T-helper 1 cell treated with Interleukin-12 subunit alpha and Interleukin-12 subunit beta and Interleukin-4 antibody, amounts not matched to agents 30 μg/mL and 1 μg/mL, for 36 hours (primary cell): Measurements from ENCODE around the gene SEC23IP.

Source experiments
- H3K27ac Mint-ChIP-seq: one replicate; pipeline ENCODE4 v1.8.0; 2021; ENCODE audit warnings: mild to moderate bottlenecking, mixed read lengths
- H3K27me3 Mint-ChIP-seq: one replicate; pipeline ENCODE4 v1.8.0; 2021; ENCODE audit warnings: low read depth, mixed read lengths
- H3K36me3 Mint-ChIP-seq: one replicate; pipeline ENCODE4 v1.8.0; 2021; ENCODE audit warnings: low read depth, mixed read lengths
- H3K4me1 Mint-ChIP-seq: one replicate; pipeline ENCODE4 v1.8.0; 2021; ENCODE audit warnings: low read depth, mixed read lengths
- H3K4me3 Mint-ChIP-seq: one replicate; pipeline ENCODE4 v1.8.0; 2021; ENCODE audit warnings: mild to moderate bottlenecking, moderate library complexity, mixed read lengths
- H3K9me3 Mint-ChIP-seq: one replicate; pipeline ENCODE4 v1.8.0; 2021; ENCODE audit warnings: mixed read lengths

SEC23IP gene

GRCh38 chr10:119892188-119893065 lies at the start of gene SEC23IP:
Gene SEC23IP (plus strand): TSS chr10:119892730. CDS start chr10:119892783, 53 bp downstream.
- Mint-ChIP-seq H3K27ac (peak within 1 kb of the TSS; percentile 94), H3K4me1 (peaks cover 41% of the 10 kb centered on the region), H3K4me3 (peak within 1 kb of the TSS; percentile 98), H3K36me3 (peaks cover 10% of the 10 kb centered on the region), H3K27me3 (peaks cover 4% of the 10 kb centered on the region), H3K9me3 (no peaks in the 10 kb centered on the region)

DNA sequence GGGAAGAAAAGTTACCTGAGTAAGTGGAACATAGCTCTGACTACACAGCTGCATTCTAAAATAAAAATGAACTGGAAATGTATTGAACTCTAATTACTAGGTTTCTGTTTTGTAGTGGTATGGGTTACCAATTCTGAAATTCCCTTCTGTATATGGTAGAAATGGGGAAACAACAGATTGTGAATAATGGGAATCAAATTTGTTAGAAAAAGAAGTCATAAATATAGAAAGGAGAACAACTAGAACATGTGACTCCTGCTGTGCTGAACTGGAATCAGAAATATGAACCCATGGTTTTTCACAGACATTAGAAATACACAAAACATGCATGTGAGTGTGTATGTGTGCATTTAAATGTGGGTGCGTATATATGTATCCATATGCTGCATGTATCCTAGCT lies 46.9 kb upstream of the SEC23IP start:
- H3K9me3 Mint-ChIP-seq: no peaks in the 10 kb centered on the region
- H3K27ac Mint-ChIP-seq: no peak overlapping the region
- peaks cover 55% of the 10 kb centered on the region for H3K36me3 Mint-ChIP-seq
- peaks cover 7% of the 10 kb centered on the region for H3K4me1 Mint-ChIP-seq
- H3K4me3 Mint-ChIP-seq: no peak overlapping the region
- H3K27me3 Mint-ChIP-seq: no peaks in the 10 kb centered on the region

DNA sequence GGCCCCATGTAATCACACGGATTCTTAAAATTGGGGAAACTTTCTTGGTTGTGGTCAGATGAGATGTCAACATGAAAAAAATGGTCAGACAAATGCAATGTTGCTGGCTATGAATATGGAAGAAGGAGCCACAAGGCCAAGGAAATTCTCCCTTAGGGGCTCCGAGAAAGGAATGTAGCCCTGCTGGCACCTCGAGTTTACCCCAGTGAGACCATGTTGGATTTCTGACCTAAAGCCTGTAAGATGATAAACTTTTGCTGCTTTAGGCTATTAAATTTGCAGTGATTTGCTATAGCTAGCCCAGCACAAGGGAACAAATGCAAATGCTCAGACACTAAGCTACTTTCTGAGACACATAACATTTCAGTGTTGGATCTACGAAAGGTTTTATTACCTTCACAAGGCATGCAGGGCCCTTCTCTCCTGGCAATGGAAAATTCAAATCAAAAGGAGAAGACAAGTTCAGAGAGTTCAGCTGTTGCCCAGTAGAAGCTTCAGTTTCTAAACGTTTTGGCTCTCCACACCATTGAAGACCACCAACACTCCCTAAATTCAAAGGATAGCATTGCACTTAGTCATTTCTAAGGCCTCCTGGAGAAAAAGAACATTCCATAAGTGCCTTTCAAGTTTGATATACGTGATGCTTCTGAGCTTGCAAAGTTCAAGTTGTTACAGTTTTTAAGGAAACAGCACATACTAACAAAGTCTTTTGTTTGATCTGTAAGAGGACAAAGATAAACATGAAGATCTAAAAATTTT lies 43.3 kb upstream of the SEC23IP start:
- H3K27me3 Mint-ChIP-seq: no peaks in the 10 kb centered on the region
- H3K9me3 Mint-ChIP-seq: no peaks in the 10 kb centered on the region
- peaks cover 4% of the 10 kb centered on the region for H3K4me1 Mint-ChIP-seq
- no peak overlapping the region for H3K27ac Mint-ChIP-seq
- H3K36me3 Mint-ChIP-seq: peaks cover 44% of the 10 kb centered on the region
- no peak overlapping the region for H3K4me3 Mint-ChIP-seq

DNA sequence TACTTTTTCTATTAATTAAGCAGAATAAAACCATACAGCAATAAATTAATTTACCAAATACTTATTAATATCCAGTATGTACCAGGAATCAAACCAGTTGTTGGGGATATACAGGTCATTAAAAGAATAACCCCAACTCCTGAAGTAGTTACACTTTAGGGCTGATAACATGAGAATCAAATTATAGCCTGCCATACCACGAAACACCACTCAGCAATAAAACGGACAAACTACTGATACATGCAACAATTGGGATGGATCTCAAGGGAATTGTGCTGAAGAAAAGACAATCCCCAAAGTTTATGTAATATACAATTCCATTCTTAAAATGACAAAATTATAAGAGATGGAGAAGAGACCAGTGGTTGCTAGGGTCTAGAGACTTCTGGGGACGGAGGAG lies 42.6 kb upstream of the SEC23IP start:
- Mint-ChIP-seq H3K9me3 (no peaks in the 10 kb centered on the region), H3K27ac (no peak overlapping the region), H3K4me3 (no peak overlapping the region), H3K4me1 (peaks cover 5% of the 10 kb centered on the region), H3K27me3 (no peaks in the 10 kb centered on the region), H3K36me3 (peaks cover 39% of the 10 kb centered on the region)

- Mint-ChIP-seq H3K27ac (no peak overlapping the region), H3K9me3 (no peaks in the 10 kb centered on the region), H3K4me1 (peaks cover 2% of the 10 kb centered on the region), H3K27me3 (no peaks in the 10 kb centered on the region), H3K4me3 (no peak overlapping the region), H3K36me3 (peaks cover 32% of the 10 kb centered on the region)
Observed at GRCh38 chr10:119852277-119852676, 40.3 kb upstream of the SEC23IP start.

GRCh38 chr10:119852822-119853221 lies 39.7 kb upstream of the SEC23IP start:
- H3K9me3 Mint-ChIP-seq: no peaks in the 10 kb centered on the region
- H3K36me3 Mint-ChIP-seq: peaks cover 33% of the 10 kb centered on the region
- peaks cover 2% of the 10 kb centered on the region for H3K4me1 Mint-ChIP-seq
- H3K4me3 Mint-ChIP-seq: no peak overlapping the region
- no peak overlapping the region for H3K27ac Mint-ChIP-seq
- no peaks in the 10 kb centered on the region for H3K27me3 Mint-ChIP-seq

DNA sequence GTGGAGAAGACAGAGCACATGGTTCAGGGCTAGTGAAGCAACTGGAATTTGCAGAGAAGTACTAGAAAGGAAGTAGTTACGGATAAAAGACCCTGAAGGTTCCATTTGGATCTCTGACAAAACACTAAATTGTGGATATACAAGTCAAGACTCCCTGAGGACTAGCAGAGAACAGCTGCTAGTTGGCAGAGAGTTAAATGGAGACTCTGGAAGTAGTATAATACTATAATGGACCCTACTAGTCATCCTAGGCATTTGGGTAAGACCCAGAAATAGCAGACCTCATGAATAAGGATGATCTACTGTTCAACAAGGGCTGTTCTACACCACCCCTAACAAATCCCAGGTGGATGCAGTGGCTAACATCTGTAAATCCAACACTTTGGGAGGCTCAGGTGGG lies 39.0 kb upstream of the SEC23IP start:
- H3K27me3 Mint-ChIP-seq: no peaks in the 10 kb centered on the region
- H3K9me3 Mint-ChIP-seq: no peaks in the 10 kb centered on the region
- H3K4me3 Mint-ChIP-seq: no peak overlapping the region
- no peak overlapping the region for H3K27ac Mint-ChIP-seq
- H3K36me3 Mint-ChIP-seq: peaks cover 31% of the 10 kb centered on the region
- peaks cover 2% of the 10 kb centered on the region for H3K4me1 Mint-ChIP-seq

GRCh38 chr10:119858063-119858462 lies 34.5 kb upstream of the SEC23IP start:
- H3K9me3 Mint-ChIP-seq: no peaks in the 10 kb centered on the region
- H3K27me3 Mint-ChIP-seq: no peaks in the 10 kb centered on the region
- H3K4me3 Mint-ChIP-seq: no peak overlapping the region
- no peak overlapping the region for H3K27ac Mint-ChIP-seq
- peaks cover 15% of the 10 kb centered on the region for H3K4me1 Mint-ChIP-seq
- peaks cover 15% of the 10 kb centered on the region for H3K36me3 Mint-ChIP-seq

- Mint-ChIP-seq H3K4me1 (peaks cover 23% of the 10 kb centered on the region), H3K9me3 (peaks cover 8% of the 10 kb centered on the region), H3K27me3 (no peaks in the 10 kb centered on the region), H3K36me3 (peaks cover 20% of the 10 kb centered on the region), H3K4me3 (no peak overlapping the region), H3K27ac (no peak overlapping the region)
Observed at GRCh38 chr10:119859420-119860258, 32.9 kb upstream of the SEC23IP start.

GRCh38 chr10:119860866-119861607 lies 31.5 kb upstream of the SEC23IP start:
- Mint-ChIP-seq H3K9me3 (peaks cover 9% of the 10 kb centered on the region), H3K27ac (no peak overlapping the region), H3K27me3 (no peaks in the 10 kb centered on the region), H3K36me3 (peaks cover 24% of the 10 kb centered on the region), H3K4me1 (peaks cover 29% of the 10 kb centered on the region), H3K4me3 (no peak overlapping the region)

DNA sequence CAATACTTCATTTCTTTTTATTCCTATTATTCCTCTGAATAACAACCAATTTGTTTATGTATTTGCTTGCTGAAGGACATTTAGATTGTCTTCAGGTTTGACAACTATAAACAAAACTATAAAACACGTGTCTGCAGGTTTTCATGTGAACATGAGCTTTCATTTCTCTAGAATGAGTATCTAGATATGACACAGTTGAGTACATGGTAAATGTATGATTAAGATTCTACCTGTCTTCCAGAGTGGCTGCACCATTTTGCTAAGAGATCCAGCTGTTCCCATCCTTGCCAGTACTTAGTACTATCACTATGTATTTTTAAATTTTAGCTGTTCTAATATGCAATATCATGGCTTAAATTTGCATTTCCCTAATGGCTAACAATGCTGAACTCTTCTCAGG lies 30.0 kb upstream of the SEC23IP start:
- H3K27me3 Mint-ChIP-seq: no peaks in the 10 kb centered on the region
- H3K9me3 Mint-ChIP-seq: peaks cover 9% of the 10 kb centered on the region
- H3K27ac Mint-ChIP-seq: no peak overlapping the region
- no peak overlapping the region for H3K4me3 Mint-ChIP-seq
- H3K4me1 Mint-ChIP-seq: peaks cover 31% of the 10 kb centered on the region
- peaks cover 22% of the 10 kb centered on the region for H3K36me3 Mint-ChIP-seq

DNA sequence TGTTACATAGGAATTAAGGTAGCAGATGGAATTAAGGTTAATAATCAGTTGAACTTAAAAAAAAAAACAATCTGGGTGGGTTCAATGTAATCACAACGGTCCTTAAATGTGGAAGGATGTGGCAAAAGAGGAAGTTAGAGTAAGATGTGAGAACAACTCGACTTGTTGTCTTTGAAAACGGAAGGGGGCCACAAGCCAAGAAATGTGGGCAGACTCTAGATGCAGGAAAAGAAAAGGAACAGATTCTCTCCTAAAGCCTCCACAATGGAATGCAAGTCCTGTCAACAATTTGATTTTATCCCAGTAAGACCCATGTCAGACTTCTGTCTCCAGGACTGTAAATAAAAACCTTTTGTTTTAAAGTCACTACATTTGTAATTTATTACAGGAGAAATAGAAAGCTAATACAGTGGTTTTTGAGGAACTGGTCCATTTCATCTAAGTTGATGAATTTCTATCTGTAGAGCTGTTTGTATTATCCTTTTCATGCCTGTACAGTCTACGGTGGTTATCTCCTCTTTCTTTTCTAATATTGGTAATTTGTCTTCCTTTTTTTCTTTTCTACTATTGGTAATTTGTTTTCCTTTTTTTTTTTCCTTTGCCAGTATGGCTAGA lies 28.5 kb upstream of the SEC23IP start:
- peaks cover 37% of the 10 kb centered on the region for H3K4me1 Mint-ChIP-seq
- H3K36me3 Mint-ChIP-seq: peaks cover 20% of the 10 kb centered on the region
- H3K9me3 Mint-ChIP-seq: peaks cover 9% of the 10 kb centered on the region
- H3K27me3 Mint-ChIP-seq: no peaks in the 10 kb centered on the region
- H3K27ac Mint-ChIP-seq: no peak overlapping the region
- no peak overlapping the region for H3K4me3 Mint-ChIP-seq

DNA sequence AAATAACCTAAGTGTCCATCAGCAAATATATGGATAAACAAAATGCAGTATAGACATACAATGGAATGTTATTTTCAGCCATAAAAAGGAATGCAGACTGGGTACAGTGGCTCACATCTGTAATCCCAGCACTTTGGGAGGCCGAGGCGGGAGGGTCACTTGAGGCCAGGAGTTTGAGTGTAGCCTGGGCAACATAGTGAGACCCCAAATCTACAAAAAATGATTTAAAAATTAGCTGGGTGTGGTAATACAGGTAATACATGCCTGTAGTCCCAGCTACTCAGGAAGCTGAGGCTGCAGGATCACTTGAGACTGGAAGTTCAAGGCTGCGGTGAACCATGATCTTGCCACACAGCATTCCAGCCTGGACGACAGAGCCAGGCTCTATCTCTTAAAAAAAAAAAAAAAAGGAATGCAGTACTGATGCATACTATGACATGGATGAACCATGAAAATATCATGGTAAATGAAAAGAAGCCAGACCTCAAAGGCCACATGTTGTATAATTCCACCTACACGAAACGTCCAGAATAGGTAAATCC lies 26.8 kb upstream of the SEC23IP start:
- peaks cover 39% of the 10 kb centered on the region for H3K4me1 Mint-ChIP-seq
- H3K36me3 Mint-ChIP-seq: peaks cover 19% of the 10 kb centered on the region
- H3K27ac Mint-ChIP-seq: no peak overlapping the region

More for the DNA sequence above, 26.8 kb upstream of the SEC23IP start:
- Mint-ChIP-seq H3K9me3 (peaks cover 9% of the 10 kb centered on the region), H3K27me3 (no peaks in the 10 kb centered on the region), H3K4me3 (no peak overlapping the region)
